IPS DF 6.9 (cell line): ENCODE results near the gene CD93.

Experiments
- DNase-seq: peaks from one replicate; pipeline ENCODE4 v3.0.0-alpha.2; 2013; ENCODE audit warnings: low read depth, low spot score
- H3K27ac ChIP-seq: one replicate; pipeline ENCODE4 v1.5.1; 2013; ENCODE audit warnings: low read length, control low read depth
- H3K27me3 ChIP-seq: 2 replicates; pipeline ENCODE4 v1.6.1; 2013; ENCODE audit warnings: mild to moderate bottlenecking, low read length; ENCODE audit not compliant: control insufficient read depth, insufficient read depth
- H3K36me3 ChIP-seq: 2 replicates; pipeline ENCODE4 v1.6.1; 2013; ENCODE audit warnings: low read length; ENCODE audit not compliant: control insufficient read depth, insufficient read depth
- H3K4me1 ChIP-seq: 2 replicates; pipeline ENCODE4 v1.6.1; 2013; ENCODE audit warnings: low read length; ENCODE audit not compliant: control insufficient read depth, insufficient read depth
- H3K4me3 ChIP-seq: 2 replicates; pipeline ENCODE4 v1.5.1; 2013; ENCODE audit warnings: mild to moderate bottlenecking, low read length
- H3K9me3 ChIP-seq: 2 replicates; pipeline ENCODE4 v1.6.1; 2013; ENCODE audit warnings: low read length, inconsistent platforms; ENCODE audit not compliant: control insufficient read depth, insufficient read depth
- WGBS: extraction: QIAGEN DNeasy Blood & Tissue Kit; methylation state at CpG from one replicate; pipeline ENCODE4 v1.1.7; 2013; ENCODE audit warnings: mixed read lengths, missing lambda C conversion rate; ENCODE audit not compliant: insufficient read length, insufficient coverage; 5-methylcytosine and 5-hydroxymethylcytosine counted together

CD93 gene

GRCh38 chr20:23097636-23098580 is 11.8 kb upstream of the CD93 start:
- no peaks in the 10 kb centered on the region for H3K36me3 ChIP-seq
- H3K4me1 ChIP-seq = no peaks in the 10 kb centered on the region
- no peaks in the 10 kb centered on the region for H3K9me3 ChIP-seq
- H3K27ac ChIP-seq = no peak overlapping the region
- H3K27me3 ChIP-seq = no peaks in the 10 kb centered on the region
- WGBS = no CpG with 5 or more reads among the region's 16 CpGs
- H3K4me3 ChIP-seq = no peak overlapping the region
- no peak for DNase-seq

GRCh38 chr20:23096986-23097520 is 10.9 kb upstream of the CD93 start:
- DNase-seq = no peak
- Histone ChIP-seq H3K36me3 (no peaks in the 10 kb centered on the region), H3K27ac (no peak overlapping the region), H3K27me3 (no peaks in the 10 kb centered on the region), H3K4me3 (no peak overlapping the region), H3K4me1 (no peaks in the 10 kb centered on the region), H3K9me3 (no peaks in the 10 kb centered on the region)
- WGBS = no CpG with 5 or more reads among the region's 11 CpGs

DNA sequence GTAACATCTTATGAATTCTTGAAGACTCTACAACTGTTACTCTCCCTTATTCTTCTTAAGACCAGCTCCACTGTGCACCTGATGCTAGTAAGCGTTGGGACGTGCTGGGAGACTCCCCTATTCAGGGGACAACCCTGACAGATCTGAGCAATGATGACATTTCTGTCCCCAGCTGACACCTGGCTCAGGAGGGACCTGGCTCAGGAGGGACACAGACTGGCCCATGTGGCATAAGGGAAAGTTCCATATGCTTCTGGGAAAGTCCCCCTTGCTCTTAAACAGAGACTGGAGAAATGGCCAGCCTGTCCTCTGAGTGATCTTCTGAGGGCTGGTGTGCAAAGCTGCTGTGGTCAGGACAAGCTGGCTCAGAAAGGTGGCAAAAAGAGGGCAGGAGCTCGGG is 10.0 kb upstream of the CD93 start:
- no peak for DNase-seq
- H3K27ac ChIP-seq = no peak overlapping the region
- H3K9me3 ChIP-seq = no peaks in the 10 kb centered on the region
- WGBS = no CpG with 5 or more reads among the region's 3 CpGs
- no peaks in the 10 kb centered on the region for H3K36me3 ChIP-seq
- H3K27me3 ChIP-seq = no peaks in the 10 kb centered on the region
- H3K4me3 ChIP-seq = no peak overlapping the region
- 0 out of 2 replicates have a peak, but pooled peaks cover 2% of the 10 kb centered on the region for H3K4me1 ChIP-seq

DNA sequence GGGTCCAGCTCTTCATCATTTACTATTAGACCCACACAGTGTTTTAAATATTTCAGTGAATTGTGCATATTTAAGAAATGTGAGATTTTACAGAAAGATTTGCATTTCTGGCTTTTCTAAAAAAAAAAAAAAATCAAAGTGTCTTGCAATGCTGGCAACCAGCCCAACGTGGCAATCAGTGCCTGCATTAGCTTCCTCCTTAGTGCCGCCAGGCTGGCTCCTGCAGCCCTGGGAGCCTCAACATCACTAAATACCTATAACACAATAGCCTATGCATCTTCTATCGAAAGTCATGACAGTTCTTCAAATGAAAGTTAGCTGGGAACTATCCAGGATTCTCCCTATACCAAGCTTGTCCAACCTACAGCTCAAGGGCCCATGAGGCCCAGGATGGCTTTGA is 9.4 kb upstream of the CD93 start:
- Histone ChIP-seq H3K36me3 (no peaks in the 10 kb centered on the region), H3K4me1 (0 out of 2 replicates have a peak, but pooled peaks cover 2% of the 10 kb centered on the region), H3K27ac (no peak overlapping the region), H3K27me3 (no peaks in the 10 kb centered on the region), H3K9me3 (no peaks in the 10 kb centered on the region), H3K4me3 (no peak overlapping the region)
- no CpG with 5 or more reads among the region's 3 CpGs for WGBS
- DNase-seq = no peak

- WGBS = no CpG with 5 or more reads among the region's 8 CpGs
- Histone ChIP-seq H3K9me3 (no peaks in the 10 kb centered on the region), H3K36me3 (no peaks in the 10 kb centered on the region), H3K4me1 (0 out of 2 replicates have a peak, but pooled peaks cover 2% of the 10 kb centered on the region), H3K27me3 (no peaks in the 10 kb centered on the region), H3K27ac (no peak overlapping the region), H3K4me3 (no peak overlapping the region)
- no peak for DNase-seq
Measured at GRCh38 chr20:23094927-23095326, 8.8 kb upstream of the CD93 start.

- no peaks in the 10 kb centered on the region for H3K36me3 ChIP-seq
- H3K9me3 ChIP-seq = no peaks in the 10 kb centered on the region
- no peaks in the 10 kb centered on the region for H3K27me3 ChIP-seq
- 0 out of 2 replicates have a peak, but pooled peaks cover 2% of the 10 kb centered on the region for H3K4me1 ChIP-seq
- no CpG with 5 or more reads among the region's 13 CpGs for WGBS
- H3K27ac ChIP-seq = no peak overlapping the region
- H3K4me3 ChIP-seq = no peak overlapping the region
- DNase-seq = no peak
Measured at GRCh38 chr20:23094213-23094896, 8.2 kb upstream of the CD93 start.

DNA sequence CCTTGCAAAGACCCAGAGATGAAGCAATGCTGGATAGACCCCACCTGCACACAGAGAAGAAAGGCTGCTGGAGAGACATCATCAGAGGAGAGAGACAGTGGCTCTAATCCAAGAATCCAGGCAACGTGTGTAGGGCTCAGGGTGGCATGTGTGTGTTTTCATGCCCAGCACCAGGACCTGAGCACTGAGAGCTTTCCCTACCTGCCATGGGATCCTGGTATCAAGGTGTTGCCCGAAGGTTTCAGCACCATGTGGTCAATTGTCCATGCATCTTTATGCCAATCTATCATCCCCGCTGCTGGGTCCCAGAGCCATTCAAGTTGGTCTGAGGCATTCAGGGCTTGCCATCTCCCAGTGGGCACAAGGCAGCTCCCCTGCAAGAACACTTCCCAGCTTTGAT is 7.5 kb upstream of the CD93 start:
- no CpG with 5 or more reads among the region's 3 CpGs for WGBS

DNA sequence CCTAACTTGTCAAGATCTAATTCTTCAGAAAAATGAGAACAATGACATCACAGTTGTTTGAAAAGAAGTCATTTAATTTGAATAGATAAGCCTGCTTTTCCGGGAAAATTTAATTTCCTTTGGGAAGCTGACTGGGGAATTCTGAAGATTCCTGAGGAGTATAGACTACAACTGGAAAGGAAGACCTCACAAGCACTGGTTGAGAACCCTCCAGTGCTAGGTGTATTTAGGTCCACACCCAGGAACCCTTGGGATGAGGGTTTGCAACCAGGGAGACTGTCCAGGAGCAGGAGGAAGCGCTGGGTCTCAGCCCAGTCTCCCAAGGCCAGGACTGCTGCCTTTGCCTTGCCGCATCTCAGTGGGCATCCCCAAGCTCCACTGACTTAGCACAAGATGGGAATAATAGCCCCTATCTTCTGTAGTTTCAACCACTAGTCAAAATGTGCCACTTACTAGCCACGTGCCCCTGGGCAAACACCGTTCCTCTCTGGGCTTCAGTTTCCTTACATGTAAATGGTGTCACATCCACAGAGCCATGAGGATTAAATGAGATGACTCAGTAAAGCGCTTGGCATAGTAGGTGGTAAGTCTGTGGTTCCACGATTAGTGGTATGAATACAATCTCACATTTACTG is 6.9 kb upstream of the CD93 start:
- DNase-seq = no peak
- no peak overlapping the region for H3K27ac ChIP-seq
- no CpG with 5 or more reads among the region's 7 CpGs for WGBS
- H3K9me3 ChIP-seq = no peaks in the 10 kb centered on the region
- H3K4me3 ChIP-seq = no peak overlapping the region; the same call in 1 of the 2 replicates
- H3K4me1 ChIP-seq = 0 out of 2 replicates have a peak, but pooled peaks cover 2% of the 10 kb centered on the region
- H3K36me3 ChIP-seq = no peaks in the 10 kb centered on the region
- H3K27me3 ChIP-seq = no peaks in the 10 kb centered on the region

More for the DNA sequence above, 7.5 kb upstream of the CD93 start:
- Histone ChIP-seq H3K36me3 (no peaks in the 10 kb centered on the region), H3K9me3 (no peaks in the 10 kb centered on the region), H3K27me3 (no peaks in the 10 kb centered on the region), H3K4me3 (no peak overlapping the region), H3K27ac (no peak overlapping the region), H3K4me1 (0 out of 2 replicates have a peak, but pooled peaks cover 2% of the 10 kb centered on the region)
- DNase-seq = no peak

DNA sequence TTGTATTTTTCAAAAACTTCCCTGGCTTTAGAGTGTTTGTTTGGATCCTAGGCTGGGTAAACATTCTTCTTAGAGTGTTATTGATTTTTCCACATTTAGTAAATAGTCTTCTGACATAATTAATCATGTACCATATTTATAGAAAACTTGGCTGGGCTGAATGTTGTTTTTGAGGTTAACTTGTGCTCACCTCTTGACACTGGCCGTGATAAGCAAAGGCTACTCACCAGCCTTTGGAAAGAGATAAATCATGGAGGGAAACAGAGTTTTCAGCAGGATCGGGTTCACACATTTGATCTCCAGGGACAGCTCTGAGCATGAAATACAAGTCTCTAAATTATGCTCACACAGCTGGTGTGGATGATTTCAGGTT is 6.2 kb upstream of the CD93 start:
- DNase-seq = no peak
- WGBS = no CpG with 5 or more reads among the region's 2 CpGs
- Histone ChIP-seq H3K36me3 (no peaks in the 10 kb centered on the region), H3K4me1 (0 out of 2 replicates have a peak, but pooled peaks cover 2% of the 10 kb centered on the region), H3K27me3 (no peaks in the 10 kb centered on the region), H3K9me3 (no peaks in the 10 kb centered on the region), H3K27ac (no peak overlapping the region), H3K4me3 (no peak overlapping the region)
